ENCODE measurements around the gene PCDHGA1. TPM values are rescaled to one million over a fixed set of nuclear protein-coding genes. Genes with fewer than 3 reads are reported as not detected.
A peak's percentile ranks its signal among the peaks of the same experiment; 100 is the strongest.

Gene PCDHGA1
- total and polyA plus RNA-seq, 9 of the 15 experiments (the other 6 are each of a cell fraction or from before 2014, with no cell fraction given) = 0.05 to 0.26 (median 0.18) TPM; not detected in 2

GRCh38 chr5:141479776-141480175 lies 149.5 kb downstream of the PCDHGA1 start (continued):
- no peak for TF ChIP-seq CREB3 (tag; conservative IDR thresholded peaks at IDR 0.05; ENCODE audit: low read depth)

- no peak overlapping the region for H3K9ac ChIP-seq (ENCODE audit: insufficient read depth in 1 of 2, low read depth in 2 of 2, low read length in 2 of 2)
- no peak overlapping the region for H3K4me2 ChIP-seq (ENCODE audit: insufficient read depth, low read length)
- in situ Hi-C loops (cut with MboI) = no loop called here
- H3K9me1 ChIP-seq (ENCODE audit: control insufficient read depth, insufficient read depth, low read length) = no peaks in the 10 kb centered on the region
- ChIA-PET POLR2A (interaction anchor here (1.4 kb wide), 1 partner anchor 8 kb away, joined by 3 read pairs; the partner anchor contains the start of gene PCDHGC3), CTCF (ENCODE audit: low intra/inter-chr PET ratio) (no interaction called here)
- peaks cover 41 to 45% of the 10 kb centered on the region in 2 experiments for H3K27me3 ChIP-seq (ENCODE audit: control insufficient read depth in 2 of 2, insufficient read depth in 2 of 2, low read length in 2 of 2)
- FAIRE-seq (no peak), DNase-seq (ENCODE audit: extremely low read depth in 1 of 4, low spot score in 3 of 4) (peak in 1 of 4 experiments; percentile 3), ATAC-seq (no peak)
- H4K20me1 ChIP-seq (replicated peaks; ENCODE audit: control insufficient read depth, insufficient read depth, low read length) = no peaks in the 10 kb centered on the region
- H2AFZ ChIP-seq (ENCODE audit: low read depth, low read length) = no peak overlapping the region
- H3K4me3 ChIP-seq = no peak overlapping the region
- WGBS (ENCODE audit: insufficient coverage, low coverage, missing lambda C conversion rate) = 0% methylated on average over 3 of the region's 3 CpGs
- intact Hi-C loops (cut with micrococcal nuclease) = no loop called here
- H3K4me1 ChIP-seq (replicated peaks in 1 of 2; ENCODE audit: control insufficient read depth in 2 of 2, insufficient read depth in 2 of 2, low read length in 2 of 2) = peaks cover 0 to 6% of the 10 kb centered on the region in 2 experiments; a peak in 2 of 5 replicates
- H3K27ac ChIP-seq (ENCODE audit: extremely low read depth, low read depth, low read length) = no peak overlapping the region
- no peaks in the 10 kb centered on the region for H3K79me2 ChIP-seq (ENCODE audit: control insufficient read depth, insufficient read depth, low read length)
- no peaks in the 10 kb centered on the region for H3K9me3 ChIP-seq (replicated peaks; ENCODE audit: control insufficient read depth, insufficient read depth, low read depth, low read length)
- BruUV-seq (replicated peaks) = no TSS peak
- no peaks in the 10 kb centered on the region for H3K36me3 ChIP-seq (ENCODE audit: control insufficient read depth, insufficient read depth, low read length)
- TF ChIP-seq NFXL1 (CRISPR knock-in tag; IDR thresholded peaks at IDR 0.05) (no peak), PRMT5 (CRISPR knock-in tag; IDR thresholded peaks at IDR 0.05) (no peak), ZNF408 (CRISPR knock-in tag; IDR thresholded peaks at IDR 0.05; ENCODE audit: low read depth) (no peak), BMI1 (IDR thresholded peaks at IDR 0.05; ENCODE audit: low read length) (no peak), FOXP4 (CRISPR knock-in tag; IDR thresholded peaks at IDR 0.05; ENCODE audit: borderline replicate concordance) (no peak), DNMT1 (IDR thresholded peaks at IDR 0.05) (no peak), ZNF512 (tag; IDR thresholded peaks at IDR 0.05) (no peak), TCF7L2 (IDR thresholded peaks at IDR 0.05; ENCODE audit: low read depth, low read length) (no peak), LARP7 (IDR thresholded peaks at IDR 0.05) (no peak), FOXJ2 (tag; IDR thresholded peaks at IDR 0.05) (no peak), GTF2E2 (tag; IDR thresholded peaks at IDR 0.05) (no peak), HDGF (IDR thresholded peaks at IDR 0.05) (no peak), HNRNPUL1 (IDR thresholded peaks at IDR 0.05; ENCODE audit: low read length) (no peak), ZC3H8 (IDR thresholded peaks at IDR 0.05) (no peak), CREB3L1 (IDR thresholded peaks at IDR 0.05; ENCODE audit: borderline replicate concordance, low read depth) (no peak), ETV1 (tag; conservative IDR thresholded peaks at IDR 0.05; ENCODE audit: low read depth) (no peak)
Observed at GRCh38 chr5:141483902-141484301, 153.6 kb downstream of the PCDHGA1 start.

Measured in K562 (cell line).